Measurements from ENCODE around the gene HDAC6. TPM values are rescaled to one million over a fixed set of nuclear protein-coding genes. Genes with fewer than 3 reads are reported as not detected.

Gene HDAC6
- total and polyA plus RNA-seq, 4 experiments from 2014 or later, result 9.4 to 126 (median 73.0) TPM

- Histone ChIP-seq H3K27me3 (ENCODE audit: insufficient read depth, low read length) (no peaks in the 10 kb centered on the region), H3K4me1 (ENCODE audit: insufficient read depth, low read length) (peaks cover 11% of the 10 kb centered on the region), H3K27ac (ENCODE audit: low read depth, low read length) (no peak overlapping the region), H3K4me3 (ENCODE audit: low read length in 2 of 2) (no peak overlapping the region), H3K36me3 (ENCODE audit: insufficient read depth, low read length) (no peaks in the 10 kb centered on the region), H3K9me3 (ENCODE audit: control insufficient read depth in 1 of 2, low read length in 2 of 2) (no peaks in the 10 kb centered on the region)
- H3K27ac Mint-ChIP-seq, result no peak overlapping the region
- peaks cover 0 to 4% (median 0%) of the 10 kb centered on the region in 8 donors for H3K9me3 Mint-ChIP-seq
- H3K36me3 Mint-ChIP-seq, result no peaks in the 10 kb centered on the region
- POLR2A ChIA-PET (ENCODE audit: partially characterized antibody), result interaction anchor here (1.7 kb wide), 1 partner anchor 66 kb away, joined by 3 read pairs; the partner anchor contains the start of genes PQBP1 and TIMM17B
- peaks cover 18 to 24% of the 10 kb centered on the region in 2 donors for H3K27me3 Mint-ChIP-seq
- CTCF ChIA-PET (ENCODE audit: partially characterized antibody), result no interaction called here
- intact Hi-C loops (cut with micrococcal nuclease), result no loop called here
- H3K4me1 Mint-ChIP-seq, result peaks cover 11 to 28% (median 13%) of the 10 kb centered on the region in 4 donors
- H3K4me3 Mint-ChIP-seq, result no peak overlapping the region
- DNase-seq, result no peak
Observed at GRCh38 chrX:48831909-48832291, 30.0 kb downstream of the HDAC6 start.

GRCh38 chrX:48833542-48834138 lies 31.8 kb downstream of the HDAC6 start:
- Mint-ChIP-seq H3K9me3 (peaks cover 0 to 1% (median 0%) of the 10 kb centered on the region in 8 donors), H3K27ac (no peak overlapping the region), H3K4me3 (peak overlapping the region in 5 of 8 donors; percentile 3 to 96 (median 77)), H3K27me3 (peaks cover 10 to 16% of the 10 kb centered on the region in 2 donors), H3K4me1 (peaks cover 9 to 23% (median 11%) of the 10 kb centered on the region in 4 donors), H3K36me3 (no peaks in the 10 kb centered on the region)
- H3K4me3 ChIP-seq (ENCODE audit: low read length in 2 of 2), result no peak overlapping the region
- intact Hi-C loops (cut with micrococcal nuclease), result no loop called here
- POLR2A ChIA-PET (ENCODE audit: partially characterized antibody), result interaction anchor here (0.6 to 1.1 kb wide), 2 partner anchors 8 to 28 kb away, joined by 3 read pairs; no protein-coding TSS in a partner anchor
- no peak overlapping the region for H3K27ac ChIP-seq (ENCODE audit: low read depth, low read length)
- H3K27me3 ChIP-seq (ENCODE audit: insufficient read depth, low read length), result no peaks in the 10 kb centered on the region
- no peaks in the 10 kb centered on the region for H3K36me3 ChIP-seq (ENCODE audit: insufficient read depth, low read length)
- CTCF ChIA-PET (ENCODE audit: partially characterized antibody), result interaction anchor here (1.2 to 1.3 kb wide), 2 partner anchors 186 to 189 kb away, joined by 3 to 7 read pairs; no protein-coding TSS in a partner anchor
- H3K4me1 ChIP-seq (ENCODE audit: insufficient read depth, low read length), result peaks cover 11% of the 10 kb centered on the region
- no peaks in the 10 kb centered on the region for H3K9me3 ChIP-seq (ENCODE audit: control insufficient read depth in 1 of 2, low read length in 2 of 2)
- no peak for DNase-seq

- POLR2A ChIA-PET (ENCODE audit: partially characterized antibody), result interaction anchor here (0.6 to 1.1 kb wide), 2 partner anchors 9 to 29 kb away, joined by 3 read pairs; no protein-coding TSS in a partner anchor
- Histone ChIP-seq H3K4me1 (ENCODE audit: insufficient read depth, low read length) (peaks cover 11% of the 10 kb centered on the region), H3K36me3 (ENCODE audit: insufficient read depth, low read length) (no peaks in the 10 kb centered on the region), H3K27ac (ENCODE audit: low read depth, low read length) (no peak overlapping the region), H3K4me3 (ENCODE audit: low read length in 2 of 2) (peak overlapping the region in 1 of 2 donors; percentile 45), H3K9me3 (ENCODE audit: control insufficient read depth in 1 of 2, low read length in 2 of 2) (no peaks in the 10 kb centered on the region), H3K27me3 (ENCODE audit: insufficient read depth, low read length) (no peaks in the 10 kb centered on the region)
- no peak for DNase-seq
- peaks cover 0 to 1% (median 0%) of the 10 kb centered on the region in 8 donors for H3K9me3 Mint-ChIP-seq
- H3K27ac Mint-ChIP-seq, result peak overlapping the region in 6 of 7 donors; percentile 42 to 92 (median 87)
- intact Hi-C loops (cut with micrococcal nuclease), result no loop called here
- CTCF ChIA-PET (ENCODE audit: partially characterized antibody), result interaction anchor here (1.2 to 1.3 kb wide), 2 partner anchors 186 to 189 kb away, joined by 3 to 7 read pairs; no protein-coding TSS in a partner anchor
- peaks cover 7 to 16% of the 10 kb centered on the region in 2 donors for H3K27me3 Mint-ChIP-seq
- peak overlapping the region; percentile 76 to 96 (median 86) for H3K4me3 Mint-ChIP-seq
- peaks cover 9 to 23% (median 11%) of the 10 kb centered on the region in 4 donors for H3K4me1 Mint-ChIP-seq
- no peaks in the 10 kb centered on the region for H3K36me3 Mint-ChIP-seq
Observed at GRCh38 chrX:48834383-48834709, 32.5 kb downstream of the HDAC6 start.

GRCh38 chrX:48835524-48836329 lies 33.9 kb downstream of the HDAC6 start, which contains the start of gene PCSK1N:
Gene PCSK1N (minus strand): TSS chrX:48835610. CDS start chrX:48835532, 78 bp downstream.
- Histone ChIP-seq H3K27me3 (ENCODE audit: insufficient read depth, low read length) (no peaks in the 10 kb centered on the region), H3K36me3 (ENCODE audit: insufficient read depth, low read length) (no peaks in the 10 kb centered on the region), H3K9me3 (ENCODE audit: control insufficient read depth in 1 of 2, low read length in 2 of 2) (no peaks in the 10 kb centered on the region), H3K4me1 (ENCODE audit: insufficient read depth, low read length) (peaks cover 11% of the 10 kb centered on the region), H3K27ac (ENCODE audit: low read depth, low read length) (no peak within 1 kb of the TSS), H3K4me3 (ENCODE audit: low read length in 2 of 2) (peak within 1 kb of the TSS in 1 of 2 donors; percentile 45)
- Mint-ChIP-seq H3K9me3 (peaks cover 0 to 1% (median 0%) of the 10 kb centered on the region in 8 donors), H3K4me3 (peak within 1 kb of the TSS; percentile 76 to 96 (median 86)), H3K36me3 (no peaks in the 10 kb centered on the region), H3K27me3 (peaks cover 4 to 7% of the 10 kb centered on the region in 2 donors), H3K27ac (peak within 1 kb of the TSS; percentile 42 to 92 (median 90)), H3K4me1 (peaks cover 9 to 23% (median 11%) of the 10 kb centered on the region in 4 donors)
- peak; percentile 22 to 69 (median 46) for DNase-seq
- POLR2A ChIA-PET (ENCODE audit: partially characterized antibody), result no interaction called here
- intact Hi-C loops (cut with micrococcal nuclease), result no loop called here
- CTCF ChIA-PET (ENCODE audit: partially characterized antibody), result no interaction called here

GRCh38 chrX:48839686-48840085 lies 37.8 kb downstream of the HDAC6 start:
- POLR2A ChIA-PET (ENCODE audit: partially characterized antibody), result no interaction called here
- H3K9me3 Mint-ChIP-seq, result peaks cover 0 to 2% (median 0%) of the 10 kb centered on the region in 8 donors
- no peaks in the 10 kb centered on the region for H3K36me3 Mint-ChIP-seq
- H3K4me1 ChIP-seq (ENCODE audit: insufficient read depth, low read length), result no peaks in the 10 kb centered on the region
- H3K27me3 Mint-ChIP-seq, result peaks cover 3 to 6% of the 10 kb centered on the region in 2 donors
- CTCF ChIA-PET (ENCODE audit: partially characterized antibody), result no interaction called here
- DNase-seq, result no peak
- H3K4me3 ChIP-seq (ENCODE audit: low read length in 2 of 2), result no peak overlapping the region
- H3K4me3 Mint-ChIP-seq, result no peak overlapping the region
- intact Hi-C loops (cut with micrococcal nuclease), result no loop called here
- no peaks in the 10 kb centered on the region for H3K9me3 ChIP-seq (ENCODE audit: control insufficient read depth in 1 of 2, low read length in 2 of 2)
- no peaks in the 10 kb centered on the region for H3K36me3 ChIP-seq (ENCODE audit: insufficient read depth, low read length)
- no peak overlapping the region for H3K27ac Mint-ChIP-seq
- H3K27me3 ChIP-seq (ENCODE audit: insufficient read depth, low read length), result no peaks in the 10 kb centered on the region
- no peak overlapping the region for H3K27ac ChIP-seq (ENCODE audit: low read depth, low read length)
- peaks cover 3 to 9% (median 4%) of the 10 kb centered on the region in 4 donors for H3K4me1 Mint-ChIP-seq

GRCh38 chrX:48848847-48849246 lies 47.0 kb downstream of the HDAC6 start:
- CTCF ChIA-PET (ENCODE audit: partially characterized antibody), result no interaction called here
- peak overlapping the region in 4 of 8 donors; percentile 6 to 38 (median 14) for H3K4me3 Mint-ChIP-seq

GRCh38 chrX:48852857-48853256 lies 51.0 kb downstream of the HDAC6 start:
- DNase-seq, result no peak
- H3K27ac Mint-ChIP-seq, result no peak overlapping the region
- H3K36me3 Mint-ChIP-seq, result no peaks in the 10 kb centered on the region
- no peak overlapping the region for H3K4me3 ChIP-seq (ENCODE audit: low read length in 2 of 2)
- H3K9me3 ChIP-seq (ENCODE audit: control insufficient read depth in 1 of 2, low read length in 2 of 2), result no peaks in the 10 kb centered on the region
- no peaks in the 10 kb centered on the region for H3K27me3 ChIP-seq (ENCODE audit: insufficient read depth, low read length)
- H3K27ac ChIP-seq (ENCODE audit: low read depth, low read length), result no peak overlapping the region
- ChIA-PET CTCF (ENCODE audit: partially characterized antibody) (no interaction called here), POLR2A (ENCODE audit: partially characterized antibody) (no interaction called here)
- peaks cover 10% of the 10 kb centered on the region for H3K4me1 ChIP-seq (ENCODE audit: insufficient read depth, low read length)
- peaks cover 0 to 5% (median 0%) of the 10 kb centered on the region in 8 donors for H3K9me3 Mint-ChIP-seq
- peaks cover 7 to 14% of the 10 kb centered on the region in 2 donors for H3K27me3 Mint-ChIP-seq
- no peaks in the 10 kb centered on the region for H3K36me3 ChIP-seq (ENCODE audit: insufficient read depth, low read length)
- H3K4me3 Mint-ChIP-seq, result no peak overlapping the region
- H3K4me1 Mint-ChIP-seq, result peaks cover 4 to 13% (median 6%) of the 10 kb centered on the region in 4 donors
- intact Hi-C loops (cut with micrococcal nuclease), result no loop called here

More at GRCh38 chrX:48848847-48849246, 47.0 kb downstream of the HDAC6 start:
- intact Hi-C loops (cut with micrococcal nuclease), result no loop called here
- Mint-ChIP-seq H3K36me3 (no peaks in the 10 kb centered on the region), H3K27me3 (peaks cover 6 to 7% of the 10 kb centered on the region in 2 donors), H3K9me3 (peaks cover 0 to 5% (median 0%) of the 10 kb centered on the region in 8 donors), H3K4me1 (peaks cover 4 to 13% (median 6%) of the 10 kb centered on the region in 4 donors), H3K27ac (no peak overlapping the region)
- H3K27ac ChIP-seq (ENCODE audit: low read depth, low read length), result no peak overlapping the region
- H3K4me3 ChIP-seq (ENCODE audit: low read length in 2 of 2), result no peak overlapping the region
- H3K4me1 ChIP-seq (ENCODE audit: insufficient read depth, low read length), result peaks cover 10% of the 10 kb centered on the region
- H3K36me3 ChIP-seq (ENCODE audit: insufficient read depth, low read length), result no peaks in the 10 kb centered on the region
- H3K9me3 ChIP-seq (ENCODE audit: control insufficient read depth in 1 of 2, low read length in 2 of 2), result no peaks in the 10 kb centered on the region
- no peaks in the 10 kb centered on the region for H3K27me3 ChIP-seq (ENCODE audit: insufficient read depth, low read length)
- peak in 4 of 5 donors; percentile 24 to 51 (median 34) for DNase-seq
- POLR2A ChIA-PET (ENCODE audit: partially characterized antibody), result no interaction called here

Measured in CD4-positive, alpha-beta memory T cell (primary cell).